GM12872 (cell line): ENCODE results near the gene MAP1LC3B.

Experiments
- CTCF ChIP-seq: IDR thresholded peaks from 3 replicates; pipeline ENCODE4 v1.5.1; 2011; ENCODE audit warnings: low read depth, mild to moderate bottlenecking, low read length, moderate library complexity; ENCODE audit not compliant: insufficient read depth

MAP1LC3B gene

GRCh38 chr16:87453326-87453725, 61.2 kb downstream of the MAP1LC3B start:
- TF ChIP-seq CTCF, result no peak
